ENCODE data around the gene MLPH.

MLPH gene

DNA sequence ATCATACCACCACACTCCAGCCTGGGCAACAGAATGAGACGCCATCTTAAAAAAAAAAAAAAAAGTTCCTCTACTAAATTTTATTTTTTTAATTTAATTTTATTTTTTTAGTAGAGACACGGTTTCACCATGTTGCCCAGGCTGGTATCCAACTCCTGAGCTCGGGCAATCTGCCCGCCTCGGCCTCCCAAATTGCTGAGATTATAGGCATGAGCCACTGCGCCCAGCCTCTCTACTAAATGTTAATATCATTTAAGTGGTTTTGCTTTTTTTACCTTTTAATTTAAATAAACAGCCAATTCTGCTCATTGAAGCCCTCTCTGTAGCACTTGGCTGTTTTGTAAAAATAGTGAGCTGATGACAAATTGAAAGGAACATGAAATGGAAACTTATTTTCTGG is 94.3 kb downstream of the MLPH start:
- Histone ChIP-seq H2AK5ac (ENCODE audit: low read length) (no peak overlapping the region), H4K5ac (ENCODE audit: low read length) (no peak overlapping the region), H3K4me1 (ENCODE audit: control insufficient read depth, low read depth, low read length) (peaks cover 7% of the 10 kb centered on the region), H3K27me3 (ENCODE audit: insufficient read depth, low read length, poor library complexity) (no peaks in the 10 kb centered on the region), H3K4ac (ENCODE audit: low read depth, low read length) (no peak overlapping the region), H2BK120ac (ENCODE audit: low read depth, low read length) (no peak overlapping the region), H3K9ac (ENCODE audit: low read length) (no peak overlapping the region), H3K23ac (ENCODE audit: low read length) (no peak overlapping the region), H4K8ac (ENCODE audit: low read depth, low read length) (no peak overlapping the region), H3K36me3 (ENCODE audit: control insufficient read depth, insufficient read depth, low read length) (peaks cover 2% of the 10 kb centered on the region), H3K79me1 (ENCODE audit: low read length) (peaks cover 1% of the 10 kb centered on the region), H3K4me2 (ENCODE audit: low read length) (no peak overlapping the region), H3K56ac (ENCODE audit: low read length) (no peak overlapping the region), H2BK5ac (ENCODE audit: low read length) (no peak overlapping the region), H3K27ac (ENCODE audit: low read depth, low read length) (no peak overlapping the region), H3K18ac (ENCODE audit: low read length) (no peak overlapping the region), H3K4me3 (ENCODE audit: low read length) (no peak overlapping the region), H2BK15ac (replicated peaks; ENCODE audit: low read depth) (no peak overlapping the region), H3K79me2 (ENCODE audit: control insufficient read depth, insufficient read depth, low read length) (peaks cover 19% of the 10 kb centered on the region)
- no peak for DNase-seq
- no CpG with 5 or more reads among the region's 6 CpGs for WGBS (ENCODE audit: extremely low coverage, insufficient coverage, low lambda C conversion rate)

DNA sequence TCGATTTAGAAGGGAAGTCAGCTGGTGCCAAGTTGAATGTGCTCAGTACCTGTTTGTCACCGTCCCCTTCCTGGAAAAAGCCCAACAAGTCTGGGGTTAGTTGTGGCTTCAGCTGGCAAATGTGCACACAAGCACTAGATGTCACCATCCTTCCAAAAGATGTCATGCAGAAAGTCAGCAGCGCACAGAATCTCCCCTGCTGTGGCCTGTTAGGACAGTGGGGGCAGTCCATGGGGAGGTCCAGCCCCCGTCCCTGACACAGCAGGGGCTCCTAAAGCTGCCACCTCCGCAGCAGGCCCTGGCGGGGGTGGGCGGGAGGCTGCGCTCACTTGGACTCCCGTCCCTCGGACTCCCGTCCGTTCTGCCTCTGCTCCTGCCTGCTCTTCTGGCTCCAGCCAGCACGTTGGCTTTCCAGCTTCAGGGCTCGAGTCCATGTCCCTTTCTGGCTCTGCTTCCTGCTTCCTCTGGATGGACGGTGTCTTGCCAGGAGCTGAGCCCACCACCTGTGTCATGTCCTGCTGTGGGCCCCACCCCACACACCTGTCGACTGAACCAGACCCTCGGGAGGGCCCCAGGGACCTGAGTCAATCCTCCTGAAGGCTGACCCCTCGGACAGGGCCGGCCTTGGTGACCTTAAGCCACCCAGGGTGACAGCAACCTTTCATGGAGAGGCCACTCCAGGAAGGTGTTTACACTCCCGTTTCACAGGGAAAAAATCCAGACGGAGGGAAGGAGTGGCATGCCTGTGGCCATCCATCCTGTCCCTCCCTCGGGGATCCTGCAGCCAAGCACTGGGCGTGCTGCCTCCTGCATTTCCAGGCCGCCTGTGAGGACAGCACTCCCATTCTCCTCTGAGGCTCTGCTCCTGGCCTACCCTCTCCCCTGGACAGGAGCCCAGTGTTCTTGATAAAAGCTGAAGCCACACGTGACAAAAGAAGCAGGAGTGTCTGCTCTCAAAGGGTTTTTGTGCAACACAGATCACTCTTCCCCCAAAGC is 95.0 kb downstream of the MLPH start:
- peak overlapping the region; percentile 52 for H2BK5ac ChIP-seq (ENCODE audit: low read length)
- peaks cover 2% of the 10 kb centered on the region for H3K36me3 ChIP-seq (ENCODE audit: control insufficient read depth, insufficient read depth, low read length)
- peak overlapping the region; percentile 5 for H3K27ac ChIP-seq (ENCODE audit: low read depth, low read length)
- no peak overlapping the region for H4K5ac ChIP-seq (ENCODE audit: low read length)
- H4K8ac ChIP-seq (ENCODE audit: low read depth, low read length) = no peak overlapping the region
- H3K4me2 ChIP-seq (ENCODE audit: low read length) = no peak overlapping the region
- H3K4me3 ChIP-seq (ENCODE audit: low read length) = no peak overlapping the region
- H3K79me1 ChIP-seq (ENCODE audit: low read length) = peaks cover 1% of the 10 kb centered on the region
- peak overlapping the region; percentile 35 for H3K9ac ChIP-seq (ENCODE audit: low read length)
- H3K18ac ChIP-seq (ENCODE audit: low read length) = peak overlapping the region; percentile 20
- no CpG with 5 or more reads among the region's 25 CpGs for WGBS (ENCODE audit: extremely low coverage, insufficient coverage, low lambda C conversion rate)
- peak overlapping the region; percentile 75 for H2AK5ac ChIP-seq (ENCODE audit: low read length)
- H3K27me3 ChIP-seq (ENCODE audit: insufficient read depth, low read length, poor library complexity) = no peaks in the 10 kb centered on the region
- no peak overlapping the region for H3K4ac ChIP-seq (ENCODE audit: low read depth, low read length)
- peak; percentile 84 for DNase-seq
- peaks cover 14% of the 10 kb centered on the region for H3K4me1 ChIP-seq (ENCODE audit: control insufficient read depth, low read depth, low read length)
- H2BK15ac ChIP-seq (replicated peaks; ENCODE audit: low read depth) = no peak overlapping the region
- H3K23ac ChIP-seq (ENCODE audit: low read length) = no peak overlapping the region
- H2BK120ac ChIP-seq (ENCODE audit: low read depth, low read length) = no peak overlapping the region
- peak overlapping the region; percentile 86 for H3K56ac ChIP-seq (ENCODE audit: low read length)
- H3K79me2 ChIP-seq (ENCODE audit: control insufficient read depth, insufficient read depth, low read length) = peaks cover 26% of the 10 kb centered on the region

GRCh38 chr2:237583385-237584295 is 96.6 kb downstream of the MLPH start:
- H3K79me1 ChIP-seq (ENCODE audit: low read length) = peaks cover 1% of the 10 kb centered on the region
- H3K23ac ChIP-seq (ENCODE audit: low read length) = no peak overlapping the region
- H4K5ac ChIP-seq (ENCODE audit: low read length) = no peak overlapping the region
- no peaks in the 10 kb centered on the region for H3K27me3 ChIP-seq (ENCODE audit: insufficient read depth, low read length, poor library complexity)
- H2BK120ac ChIP-seq (ENCODE audit: low read depth, low read length) = no peak overlapping the region
- no peaks in the 10 kb centered on the region for H3K36me3 ChIP-seq (ENCODE audit: control insufficient read depth, insufficient read depth, low read length)
- H4K8ac ChIP-seq (ENCODE audit: low read depth, low read length) = no peak overlapping the region
- H3K4me3 ChIP-seq (ENCODE audit: low read length) = no peak overlapping the region
- peaks cover 17% of the 10 kb centered on the region for H3K4me1 ChIP-seq (ENCODE audit: control insufficient read depth, low read depth, low read length)
- H3K18ac ChIP-seq (ENCODE audit: low read length) = no peak overlapping the region
- H3K79me2 ChIP-seq (ENCODE audit: control insufficient read depth, insufficient read depth, low read length) = peaks cover 40% of the 10 kb centered on the region
- no peak overlapping the region for H2BK5ac ChIP-seq (ENCODE audit: low read length)
- H3K4ac ChIP-seq (ENCODE audit: low read depth, low read length) = no peak overlapping the region
- DNase-seq = no peak
- no peak overlapping the region for H2BK15ac ChIP-seq (replicated peaks; ENCODE audit: low read depth)
- no peak overlapping the region for H3K4me2 ChIP-seq (ENCODE audit: low read length)
- no peak overlapping the region for H3K9ac ChIP-seq (ENCODE audit: low read length)
- peak overlapping the region; percentile 22 for H2AK5ac ChIP-seq (ENCODE audit: low read length)
- WGBS (ENCODE audit: extremely low coverage, insufficient coverage, low lambda C conversion rate) = no CpG with 5 or more reads among the region's 19 CpGs
- H3K56ac ChIP-seq (ENCODE audit: low read length) = no peak overlapping the region
- H3K27ac ChIP-seq (ENCODE audit: low read depth, low read length) = no peak overlapping the region

GRCh38 chr2:237585590-237586221 is 98.7 kb downstream of the MLPH start:
- Histone ChIP-seq H3K27me3 (ENCODE audit: insufficient read depth, low read length, poor library complexity) (no peaks in the 10 kb centered on the region), H4K8ac (ENCODE audit: low read depth, low read length) (no peak overlapping the region), H3K23ac (ENCODE audit: low read length) (peak overlapping the region; percentile 82), H3K18ac (ENCODE audit: low read length) (peak overlapping the region; percentile 12), H3K4me1 (ENCODE audit: control insufficient read depth, low read depth, low read length) (peaks cover 17% of the 10 kb centered on the region), H3K4ac (ENCODE audit: low read depth, low read length) (peak overlapping the region; percentile 46), H3K79me1 (ENCODE audit: low read length) (peaks cover 1% of the 10 kb centered on the region), H2BK15ac (replicated peaks; ENCODE audit: low read depth) (no peak overlapping the region), H3K9ac (ENCODE audit: low read length) (peak overlapping the region; percentile 3), H3K36me3 (ENCODE audit: control insufficient read depth, insufficient read depth, low read length) (no peaks in the 10 kb centered on the region), H4K5ac (ENCODE audit: low read length) (no peak overlapping the region), H3K4me2 (ENCODE audit: low read length) (no peak overlapping the region), H3K79me2 (ENCODE audit: control insufficient read depth, insufficient read depth, low read length) (peaks cover 53% of the 10 kb centered on the region), H3K27ac (ENCODE audit: low read depth, low read length) (no peak overlapping the region), H2BK5ac (ENCODE audit: low read length) (peak overlapping the region; percentile 87), H3K4me3 (ENCODE audit: low read length) (no peak overlapping the region), H2BK120ac (ENCODE audit: low read depth, low read length) (peak overlapping the region; percentile 6), H2AK5ac (ENCODE audit: low read length) (peak overlapping the region; percentile 64), H3K56ac (ENCODE audit: low read length) (peak overlapping the region; percentile 45)
- no CpG with 5 or more reads among the region's 15 CpGs for WGBS (ENCODE audit: extremely low coverage, insufficient coverage, low lambda C conversion rate)
- DNase-seq = no peak

GRCh38 chr2:237588044-237588696 is 101.1 kb downstream of the MLPH start:
- Histone ChIP-seq H3K18ac (ENCODE audit: low read length) (no peak overlapping the region), H3K79me2 (ENCODE audit: control insufficient read depth, insufficient read depth, low read length) (peaks cover 51% of the 10 kb centered on the region), H3K9ac (ENCODE audit: low read length) (peak overlapping the region; percentile 58), H3K4me3 (ENCODE audit: low read length) (peak overlapping the region; percentile 34), H3K4me2 (ENCODE audit: low read length) (peak overlapping the region; percentile 8), H2BK15ac (replicated peaks; ENCODE audit: low read depth) (no peak overlapping the region), H3K27ac (ENCODE audit: low read depth, low read length) (peak overlapping the region; percentile 1), H3K27me3 (ENCODE audit: insufficient read depth, low read length, poor library complexity) (no peaks in the 10 kb centered on the region), H4K5ac (ENCODE audit: low read length) (no peak overlapping the region), H3K23ac (ENCODE audit: low read length) (no peak overlapping the region), H3K4ac (ENCODE audit: low read depth, low read length) (no peak overlapping the region), H3K4me1 (ENCODE audit: control insufficient read depth, low read depth, low read length) (peaks cover 22% of the 10 kb centered on the region), H3K79me1 (ENCODE audit: low read length) (peaks cover 5% of the 10 kb centered on the region), H3K56ac (ENCODE audit: low read length) (peak overlapping the region; percentile 79), H2AK5ac (ENCODE audit: low read length) (no peak overlapping the region), H3K36me3 (ENCODE audit: control insufficient read depth, insufficient read depth, low read length) (no peaks in the 10 kb centered on the region), H4K8ac (ENCODE audit: low read depth, low read length) (no peak overlapping the region), H2BK5ac (ENCODE audit: low read length) (no peak overlapping the region), H2BK120ac (ENCODE audit: low read depth, low read length) (no peak overlapping the region)
- WGBS (ENCODE audit: extremely low coverage, insufficient coverage, low lambda C conversion rate) = no CpG with 5 or more reads among the region's 9 CpGs
- DNase-seq = no peak
